ENCODE results near the gene GADD45B. TPM values are rescaled to one million over a fixed set of nuclear protein-coding genes. Genes with fewer than 3 reads are reported as not detected.
A peak's percentile ranks its signal among the peaks of the same experiment; 100 is the strongest.

GADD45B gene
- total RNA-seq, 1 donor, result 528 TPM

DNA sequence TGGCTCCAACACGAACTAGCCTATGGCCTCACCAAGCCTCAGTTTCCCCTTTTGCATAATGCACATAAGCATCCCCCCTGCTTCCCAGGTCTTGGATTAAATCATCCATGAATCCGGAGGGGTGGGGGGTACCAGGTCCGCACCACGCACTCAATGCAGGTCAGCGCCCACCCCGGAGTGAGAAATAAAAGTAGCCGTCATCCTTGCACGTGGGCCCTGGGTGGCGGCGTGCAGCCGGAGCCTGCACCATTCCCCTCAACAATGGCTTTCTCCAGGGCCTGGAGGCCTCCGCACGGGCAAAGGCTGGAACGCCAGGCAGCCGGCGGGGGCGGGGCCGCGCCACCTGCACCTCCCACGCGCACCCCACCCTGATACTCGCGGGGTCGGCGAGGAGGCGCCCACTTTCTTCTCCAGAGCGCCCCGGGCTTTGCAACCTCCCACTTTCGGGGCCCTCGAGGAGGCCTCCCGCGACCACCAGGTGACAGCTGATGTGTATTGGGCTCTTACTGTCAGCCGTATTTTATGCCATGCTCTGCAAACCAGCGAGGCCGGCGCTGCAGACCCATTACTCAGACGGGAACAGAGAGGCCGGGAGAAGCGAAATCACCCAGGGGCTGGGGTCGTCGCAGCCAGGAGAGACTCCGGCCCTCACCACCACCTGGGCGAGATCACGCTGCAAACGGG is 767 bp upstream of the GADD45B start:
- peak overlapping the region; percentile 100 for H3K4me3 ChIP-seq (ENCODE audit: low read length)
- peaks cover 41% of the 10 kb centered on the region for H3K4me1 ChIP-seq (ENCODE audit: insufficient read depth, low read length)
- H3K27me3 ChIP-seq (ENCODE audit: insufficient read depth, low read length), result no peaks in the 10 kb centered on the region
- no peaks in the 10 kb centered on the region for H3K9me3 ChIP-seq (ENCODE audit: low read depth, low read length)

DNA sequence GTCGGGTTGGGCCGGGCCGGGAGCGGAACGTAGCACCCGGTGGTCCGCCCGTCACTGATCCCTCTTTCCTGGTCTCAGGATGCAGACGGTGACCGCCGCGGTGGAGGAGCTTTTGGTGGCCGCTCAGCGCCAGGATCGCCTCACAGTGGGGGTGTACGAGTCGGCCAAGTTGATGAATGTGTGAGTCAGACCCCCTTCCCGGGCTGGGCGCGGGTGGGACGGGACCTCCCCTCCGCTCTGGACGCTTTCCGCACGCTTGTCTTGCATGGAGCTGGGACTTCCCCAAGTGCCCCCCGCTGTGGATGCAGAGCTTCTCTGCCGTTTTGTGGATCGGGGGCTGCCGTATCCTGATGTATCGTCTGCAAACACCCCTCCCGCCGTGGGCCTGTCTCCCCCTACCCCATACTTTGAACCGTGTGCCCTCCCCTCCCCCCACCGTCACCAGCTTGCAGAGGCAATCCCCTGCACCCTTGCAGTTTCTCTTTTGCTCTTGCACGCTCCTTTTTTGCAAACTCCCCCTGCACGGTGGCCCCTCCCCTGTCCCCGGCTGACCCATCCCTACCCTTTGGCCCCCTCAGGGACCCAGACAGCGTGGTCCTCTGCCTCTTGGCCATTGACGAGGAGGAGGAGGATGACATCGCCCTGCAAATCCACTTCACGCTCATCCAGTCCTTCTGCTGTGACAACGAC is 669 bp downstream of the GADD45B start:
- peaks cover 41% of the 10 kb centered on the region for H3K4me1 ChIP-seq (ENCODE audit: insufficient read depth, low read length)
- peak overlapping the region; percentile 100 for H3K4me3 ChIP-seq (ENCODE audit: low read length)
- H3K27me3 ChIP-seq (ENCODE audit: insufficient read depth, low read length), result no peaks in the 10 kb centered on the region
- no peaks in the 10 kb centered on the region for H3K9me3 ChIP-seq (ENCODE audit: low read depth, low read length)

DNA sequence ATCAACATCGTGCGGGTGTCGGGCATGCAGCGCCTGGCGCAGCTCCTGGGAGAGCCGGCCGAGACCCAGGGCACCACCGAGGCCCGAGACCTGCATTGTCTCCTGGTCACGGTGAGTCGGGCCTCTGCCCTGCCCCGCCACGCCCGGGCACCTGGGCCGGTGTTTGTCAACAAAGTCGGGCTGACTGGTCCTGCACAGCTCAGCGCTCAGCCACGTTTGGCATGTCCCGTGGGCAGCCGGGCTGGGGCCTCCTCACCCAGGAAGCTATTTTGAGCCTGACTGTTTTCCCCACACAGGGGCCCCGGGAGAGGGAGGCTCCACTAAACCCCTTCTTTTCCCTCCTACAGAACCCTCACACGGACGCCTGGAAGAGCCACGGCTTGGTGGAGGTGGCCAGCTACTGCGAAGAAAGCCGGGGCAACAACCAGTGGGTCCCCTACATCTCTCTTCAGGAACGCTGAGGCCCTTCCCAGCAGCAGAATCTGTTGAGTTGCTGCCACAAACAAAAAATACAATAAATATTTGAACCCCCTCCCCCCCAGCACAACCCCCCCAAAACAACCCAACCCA is 1.3 kb downstream of the GADD45B start:
- no peaks in the 10 kb centered on the region for H3K9me3 ChIP-seq (ENCODE audit: low read depth, low read length)
- H3K4me1 ChIP-seq (ENCODE audit: insufficient read depth, low read length), result peaks cover 41% of the 10 kb centered on the region
- H3K4me3 ChIP-seq (ENCODE audit: low read length), result peak overlapping the region; percentile 100
- H3K27me3 ChIP-seq (ENCODE audit: insufficient read depth, low read length), result no peaks in the 10 kb centered on the region

GRCh38 chr19:2477732-2478191 is 1.8 kb downstream of the GADD45B start:
- Histone ChIP-seq H3K9me3 (ENCODE audit: low read depth, low read length) (no peaks in the 10 kb centered on the region), H3K4me1 (ENCODE audit: insufficient read depth, low read length) (peaks cover 41% of the 10 kb centered on the region), H3K27me3 (ENCODE audit: insufficient read depth, low read length) (no peaks in the 10 kb centered on the region), H3K4me3 (ENCODE audit: low read length) (peak overlapping the region; percentile 100)

DNA sequence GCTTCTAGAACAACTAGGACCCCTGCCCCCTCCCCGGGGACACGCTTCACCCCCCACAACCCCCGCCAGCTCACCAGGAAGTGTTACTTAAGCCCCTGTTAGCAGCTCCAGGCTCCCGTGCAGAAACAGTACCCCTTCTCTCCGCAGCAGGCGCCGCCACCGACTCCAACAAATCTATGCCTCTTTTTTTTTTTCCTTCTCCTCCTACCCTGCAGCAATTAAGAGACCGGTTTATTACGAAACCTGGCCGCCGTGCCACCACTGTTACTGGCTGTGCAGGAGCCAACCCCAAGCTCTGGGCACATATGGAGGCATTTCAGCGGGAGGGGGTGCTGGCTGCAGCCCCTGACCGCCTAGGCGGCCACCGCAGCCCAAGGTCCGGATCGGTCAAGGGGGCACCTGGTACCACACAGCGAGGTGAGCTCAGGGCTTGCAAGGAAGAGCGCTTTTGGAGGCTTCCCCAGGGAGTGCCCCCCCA is 2.4 kb downstream of the GADD45B start:
- peaks cover 41% of the 10 kb centered on the region for H3K4me1 ChIP-seq (ENCODE audit: insufficient read depth, low read length)
- H3K9me3 ChIP-seq (ENCODE audit: low read depth, low read length), result no peaks in the 10 kb centered on the region
- peak overlapping the region; percentile 100 for H3K4me3 ChIP-seq (ENCODE audit: low read length)
- H3K27me3 ChIP-seq (ENCODE audit: insufficient read depth, low read length), result no peaks in the 10 kb centered on the region

GRCh38 chr19:2478756-2479555 is 3.0 kb downstream of the GADD45B start:
- no peaks in the 10 kb centered on the region for H3K27me3 ChIP-seq (ENCODE audit: insufficient read depth, low read length)
- H3K4me3 ChIP-seq (ENCODE audit: low read length), result peak overlapping the region; percentile 100
- peaks cover 41% of the 10 kb centered on the region for H3K4me1 ChIP-seq (ENCODE audit: insufficient read depth, low read length)
- H3K9me3 ChIP-seq (ENCODE audit: low read depth, low read length), result no peaks in the 10 kb centered on the region

DNA sequence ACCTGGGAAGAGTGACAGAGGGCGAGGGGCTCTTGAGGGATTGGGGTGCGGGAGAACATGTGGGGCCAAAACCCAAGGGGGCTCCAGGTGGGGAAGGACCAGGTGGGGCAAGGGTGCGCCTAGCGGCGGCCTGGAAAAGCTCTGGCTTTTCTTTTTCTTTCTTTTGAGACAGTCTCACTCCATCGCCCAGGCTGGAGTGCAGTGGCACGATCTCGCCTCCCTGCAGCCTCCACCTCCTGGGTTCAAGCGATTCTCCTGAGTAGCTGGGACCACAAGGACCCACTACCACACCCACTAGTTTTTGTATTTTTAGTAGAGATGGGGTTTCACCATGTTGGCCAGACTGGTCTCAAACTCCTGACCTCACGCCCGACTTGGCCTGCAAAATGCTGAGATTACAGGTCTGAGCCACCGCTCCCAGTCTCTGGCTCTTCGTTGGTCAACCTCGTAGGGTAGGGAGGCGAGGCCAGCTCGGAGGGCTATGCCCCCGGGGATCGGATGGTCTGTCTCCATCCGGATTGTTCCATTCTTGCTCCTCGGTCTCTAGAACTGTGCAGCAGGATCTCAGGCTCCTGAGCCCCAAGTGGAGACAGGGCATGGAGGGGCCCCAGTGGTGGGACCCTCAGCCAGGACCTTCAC is 3.7 kb downstream of the GADD45B start:
- no peaks in the 10 kb centered on the region for H3K9me3 ChIP-seq (ENCODE audit: low read depth, low read length)
- no peak overlapping the region for H3K4me3 ChIP-seq (ENCODE audit: low read length)

DNA sequence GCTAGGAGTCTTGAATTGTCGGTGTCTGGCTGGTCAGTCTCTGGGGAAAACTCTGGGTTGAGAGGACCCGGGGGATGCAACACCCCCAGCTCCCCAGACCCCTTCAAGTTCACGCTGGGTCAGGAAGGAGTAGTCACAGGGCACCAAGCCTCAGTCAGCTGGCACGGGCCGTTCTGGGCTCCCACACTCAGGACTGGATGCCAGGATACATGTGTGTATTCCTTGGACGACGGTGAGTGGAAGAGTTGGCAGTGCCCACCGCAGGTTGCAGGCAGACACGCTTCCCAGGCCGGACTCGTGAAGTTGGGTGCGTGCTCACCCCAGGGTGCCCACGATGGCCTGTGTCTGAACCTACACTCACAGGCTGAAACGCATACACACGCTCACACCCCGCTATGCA is 5.5 kb downstream of the GADD45B start:
- H3K4me1 ChIP-seq (ENCODE audit: insufficient read depth, low read length), result peaks cover 25% of the 10 kb centered on the region
- no peak overlapping the region for H3K4me3 ChIP-seq (ENCODE audit: low read length)
- no peaks in the 10 kb centered on the region for H3K27me3 ChIP-seq (ENCODE audit: insufficient read depth, low read length)
- no peaks in the 10 kb centered on the region for H3K9me3 ChIP-seq (ENCODE audit: low read depth, low read length)

More for the DNA sequence above, 3.7 kb downstream of the GADD45B start:
- peaks cover 35% of the 10 kb centered on the region for H3K4me1 ChIP-seq (ENCODE audit: insufficient read depth, low read length)
- no peaks in the 10 kb centered on the region for H3K27me3 ChIP-seq (ENCODE audit: insufficient read depth, low read length)

GRCh38 chr19:2482354-2483038 is 6.6 kb downstream of the GADD45B start:
- Histone ChIP-seq H3K4me1 (ENCODE audit: insufficient read depth, low read length) (peaks cover 19% of the 10 kb centered on the region), H3K9me3 (ENCODE audit: low read depth, low read length) (no peaks in the 10 kb centered on the region), H3K4me3 (ENCODE audit: low read length) (no peak overlapping the region), H3K27me3 (ENCODE audit: insufficient read depth, low read length) (no peaks in the 10 kb centered on the region)

DNA sequence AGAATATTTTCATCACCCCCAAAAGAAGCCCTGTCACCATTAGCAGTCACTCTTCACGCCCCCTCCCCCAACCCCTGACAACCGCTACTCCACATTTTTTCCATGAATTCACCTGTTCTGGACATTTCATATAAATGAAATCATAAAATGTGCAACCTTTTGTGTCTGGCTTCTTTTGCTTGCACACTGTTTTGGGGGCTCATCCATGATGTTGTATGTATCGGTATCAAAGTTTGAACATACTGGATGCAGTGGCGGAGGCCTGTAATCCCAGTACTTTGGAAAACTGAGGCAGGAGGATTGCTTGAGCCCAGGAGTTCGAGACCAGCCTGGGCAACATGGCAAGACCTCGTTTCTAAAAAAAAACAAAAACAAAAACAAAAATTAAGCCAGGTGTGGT is 7.2 kb downstream of the GADD45B start:
- Histone ChIP-seq H3K9me3 (ENCODE audit: low read depth, low read length) (no peaks in the 10 kb centered on the region), H3K4me1 (ENCODE audit: insufficient read depth, low read length) (peaks cover 14% of the 10 kb centered on the region), H3K4me3 (ENCODE audit: low read length) (no peak overlapping the region), H3K27me3 (ENCODE audit: insufficient read depth, low read length) (no peaks in the 10 kb centered on the region)

- Histone ChIP-seq H3K4me3 (ENCODE audit: low read length) (no peak overlapping the region), H3K4me1 (ENCODE audit: insufficient read depth, low read length) (peaks cover 13% of the 10 kb centered on the region), H3K27me3 (ENCODE audit: insufficient read depth, low read length) (peaks cover 3% of the 10 kb centered on the region), H3K9me3 (ENCODE audit: low read depth, low read length) (no peaks in the 10 kb centered on the region)
These were observed 7.7 kb downstream of the GADD45B start for GRCh38 chr19:2483484-2484151.

GRCh38 chr19:2484178-2484937 is 8.4 kb downstream of the GADD45B start:
- Histone ChIP-seq H3K4me1 (ENCODE audit: insufficient read depth, low read length) (peaks cover 17% of the 10 kb centered on the region), H3K9me3 (ENCODE audit: low read depth, low read length) (no peaks in the 10 kb centered on the region), H3K27me3 (ENCODE audit: insufficient read depth, low read length) (peaks cover 7% of the 10 kb centered on the region), H3K4me3 (ENCODE audit: low read length) (no peak overlapping the region)

- Histone ChIP-seq H3K4me1 (ENCODE audit: insufficient read depth, low read length) (peaks cover 16% of the 10 kb centered on the region), H3K9me3 (ENCODE audit: low read depth, low read length) (no peaks in the 10 kb centered on the region), H3K4me3 (ENCODE audit: low read length) (no peak overlapping the region), H3K27me3 (ENCODE audit: insufficient read depth, low read length) (peaks cover 14% of the 10 kb centered on the region)
These were observed 9.5 kb downstream of the GADD45B start for GRCh38 chr19:2485428-2485827.

Measured in mononuclear cell (primary cell).